HG03571 (cell line): ENCODE results near the gene MED31.
"Not testable (repeated sequence)": the region's sequence is repeated elsewhere in the genome, so short reads cannot be mapped to it uniquely, and the experiment has no call there.

Experiments
- ATAC-seq: cut with Tn5 transposase; IDR thresholded peaks from one replicate; pipeline ENCODE4 v1.9.1; 2021; ENCODE audit not compliant: unreplicated experiment

The MED31 gene

GRCh38 chr17:6677946-6678345, 26.5 kb upstream of the MED31 start:
- ATAC-seq = no peak

GRCh38 chr17:6677158-6677831, 25.9 kb upstream of the MED31 start:
- no peak for ATAC-seq

- no peak for ATAC-seq
Observed at GRCh38 chr17:6676802-6677157, 25.4 kb upstream of the MED31 start.

- no peak for ATAC-seq
Observed at GRCh38 chr17:6675201-6675825, 23.9 kb upstream of the MED31 start.

GRCh38 chr17:6674586-6674985, 23.2 kb upstream of the MED31 start:
- ATAC-seq = no peak

GRCh38 chr17:6671431-6671830, 20.0 kb upstream of the MED31 start:
- no peak for ATAC-seq

GRCh38 chr17:6670999-6671398, 19.6 kb upstream of the MED31 start:
- ATAC-seq = no peak

- no peak for ATAC-seq
Observed at GRCh38 chr17:6670571-6670970, 19.2 kb upstream of the MED31 start.

GRCh38 chr17:6669479-6670212, 18.2 kb upstream of the MED31 start:
- ATAC-seq = no peak

- ATAC-seq = no peak
Observed at GRCh38 chr17:6668727-6669425, 17.5 kb upstream of the MED31 start.

GRCh38 chr17:6668219-6668618, 16.8 kb upstream of the MED31 start:
- no peak for ATAC-seq

- ATAC-seq = no peak
Observed at GRCh38 chr17:6667516-6667915, 16.1 kb upstream of the MED31 start.

- ATAC-seq = no peak
Observed at GRCh38 chr17:6666557-6666956, 15.2 kb upstream of the MED31 start.

GRCh38 chr17:6666077-6666521, 14.7 kb upstream of the MED31 start:
- no peak for ATAC-seq

- ATAC-seq = not testable (repeated sequence)
Observed at GRCh38 chr17:6663200-6663599, 11.8 kb upstream of the MED31 start.

- no peak for ATAC-seq
Observed at GRCh38 chr17:6661464-6661848, 10.1 kb upstream of the MED31 start.

GRCh38 chr17:6660805-6661463, 9.5 kb upstream of the MED31 start:
- no peak for ATAC-seq

GRCh38 chr17:6660101-6660500, 8.7 kb upstream of the MED31 start:
- no peak for ATAC-seq

- ATAC-seq = not testable (repeated sequence)
Observed at GRCh38 chr17:6658411-6658810, 7.0 kb upstream of the MED31 start.

- ATAC-seq = no peak
Observed at GRCh38 chr17:6657633-6658287, 6.4 kb upstream of the MED31 start.
